K562 (cell line): ENCODE data around the gene PLOD1. TPM values are rescaled to one million over a fixed set of nuclear protein-coding genes. Genes with fewer than 3 reads are reported as not detected.

Experiments
- ATAC-seq: fragments of 200-7000 bp; cut with Tn5 transposase; 3 replicates; pipeline ENCODE4 v1.9.1; 2020; ENCODE audit warnings: moderate library complexity
- BruUV-seq: library from RNA; stranded (reverse); fragments of 400-500 nt; replicated peaks from 2 replicates; lab custom pipeline; 2021; lab: Mats Ljungman, UMichigan
- CTCF ChIA-PET: fragments of 300-600 bp; formaldehyde crosslinking; extraction: SDS; loops from one replicate; lab custom pipeline; 2021; ENCODE audit warnings: low intra/inter-chr PET ratio; lab: Yijun Ruan, JAX
- POLR2A ChIA-PET: fragments of 300-600, 350-650 bp; sonication (Branson Sonifier 250); formaldehyde crosslinking; extraction: SDS; loops from one replicate; lab custom pipeline; 2021; ENCODE audit warnings: antibody characterized with exemption, inconsistent platforms; lab: Yijun Ruan, JAX
- DNase-seq, 4 experiments: peaks; one replicate each; pipeline versions ENCODE4 v3.0.0 to v3.0.0-alpha.2; 2011 to 2018; ENCODE audit warnings: low spot score in 3 of 4, mixed read lengths in 3 of 4; ENCODE audit errors: extremely low read depth in 1 of 4
- FAIRE-seq: peaks from 2 replicates; lab custom pipeline; 2011; peaks lifted over from hg19 to GRCh38; lab: Jason Lieb, UNC
- H2AFZ ChIP-seq: 2 replicates; pipeline ENCODE4 v1.6.0; 2011; ENCODE audit warnings: low read depth, low read length, control low read depth, inconsistent platforms
- H3K27ac ChIP-seq: fragments of 200-600 bp; 3 replicates; pipeline ENCODE4 v1.8.0; 2011; ENCODE audit warnings: low read depth, mild to moderate bottlenecking, control low read depth, inconsistent platforms, low read length, moderate library complexity, mixed read lengths; ENCODE audit errors: extremely low read depth
- H3K27me3 ChIP-seq, 2 experiments: fragments of 300-600 bp in 1 of 2; 2 replicates in 1 of 2; 3 replicates in 1 of 2; pipeline versions ENCODE4 v1.6.0 to v1.8.0; 2011; ENCODE audit warnings: inconsistent platforms in 2 of 2, low read length in 2 of 2, mild to moderate bottlenecking in 1 of 2, mixed read lengths in 1 of 2, moderate library complexity in 1 of 2; ENCODE audit not compliant: control insufficient read depth in 2 of 2, insufficient read depth in 2 of 2
- H3K36me3 ChIP-seq: fragments of 300-600 bp; 3 replicates; pipeline ENCODE4 v1.8.0; 2011; ENCODE audit warnings: mild to moderate bottlenecking, low read length, inconsistent platforms; ENCODE audit not compliant: control insufficient read depth, insufficient read depth
- H3K4me1 ChIP-seq, 2 experiments: fragments of 200-600 bp in 1 of 2; replicated peaks in 1 of 2; 2 replicates in 1 of 2; 3 replicates in 1 of 2; pipeline versions ENCODE4 v1.5.1 to v1.8.0; 2011; ENCODE audit warnings: inconsistent platforms in 2 of 2, low read length in 2 of 2, mild to moderate bottlenecking in 1 of 2, mixed read lengths in 1 of 2, moderate library complexity in 1 of 2; ENCODE audit not compliant: control insufficient read depth in 2 of 2, insufficient read depth in 2 of 2
- H3K4me2 ChIP-seq: 2 replicates; pipeline ENCODE4 v1.6.1; 2011; ENCODE audit warnings: low read length, control low read depth, inconsistent platforms, mixed read lengths; ENCODE audit not compliant: insufficient read depth
- H3K4me3 ChIP-seq: fragments of 200-600 bp; sonication (generic), shearing (Covaris generic); 2 replicates; pipeline ENCODE4 v1.5.1; 2016; ENCODE audit warnings: control low read depth, inconsistent platforms
- H3K79me2 ChIP-seq: fragments of 200-600 bp; 3 replicates; pipeline ENCODE4 v1.8.0; 2011; ENCODE audit warnings: low read length, inconsistent platforms; ENCODE audit not compliant: control insufficient read depth, insufficient read depth
- H3K9ac ChIP-seq, 2 experiments: 2 replicates each; pipeline versions ENCODE4 v1.6.0 to v1.6.1; 2011; ENCODE audit warnings: low read depth in 2 of 2, low read length in 2 of 2, control low read depth in 1 of 2, inconsistent platforms in 1 of 2, mild to moderate bottlenecking in 1 of 2, mixed read lengths in 1 of 2; ENCODE audit not compliant: insufficient read depth in 1 of 2
- H3K9me1 ChIP-seq: one replicate; pipeline ENCODE4 v1.6.0; 2011; ENCODE audit warnings: inconsistent platforms, mild to moderate bottlenecking, low read length, moderate library complexity; ENCODE audit not compliant: control insufficient read depth, insufficient read depth
- H3K9me3 ChIP-seq: replicated peaks from 2 replicates; pipeline ENCODE4 v1.5.1; 2011; ENCODE audit warnings: low read depth, low read length, inconsistent platforms; ENCODE audit not compliant: control insufficient read depth, insufficient read depth
- H4K20me1 ChIP-seq: replicated peaks from 2 replicates; pipeline ENCODE4 v1.6.1; 2011; ENCODE audit warnings: low read length, inconsistent platforms, mixed read lengths; ENCODE audit not compliant: control insufficient read depth, insufficient read depth
- HNRNPLL ChIP-seq: fragments of 200-400 bp; formaldehyde crosslinking; IDR thresholded peaks from 2 replicates; pipeline ENCODE4 v1.6.1; 2017; ENCODE audit warnings: low read length, low read depth, mild to moderate bottlenecking; ENCODE audit not compliant: poor library complexity, severe bottlenecking
- NELFE ChIP-seq: IDR thresholded peaks from 2 replicates; pipeline ENCODE4 v1.6.1; 2011; ENCODE audit warnings: mild to moderate bottlenecking; ENCODE audit not compliant: insufficient read depth, insufficient read length
- RBM25 ChIP-seq: fragments of 200-400 bp; formaldehyde crosslinking; IDR thresholded peaks from 2 replicates; pipeline ENCODE4 v1.6.1; 2018; ENCODE audit warnings: low read length, low read depth, moderate library complexity; ENCODE audit not compliant: severe bottlenecking
- ZBED1 ChIP-seq: IDR thresholded peaks from 2 replicates; pipeline ENCODE4 v1.6.1; 2014
- ZNF655 ChIP-seq: fragments of 250-450 bp; sonication (Bioruptor Pico); IDR thresholded peaks from 2 replicates; pipeline ENCODE4 v1.5.0; 2021
- WGBS: fragments of 100-300 bp; shearing (Covaris generic); methylation state at CpG from one replicate; pipeline ENCODE4 v1.1.6; 2016; ENCODE audit warnings: low coverage, mixed read lengths; ENCODE audit not compliant: insufficient coverage; ENCODE audit errors: missing lambda C conversion rate; 5-methylcytosine and 5-hydroxymethylcytosine counted together
- in situ Hi-C: fragments of 300-500 bp; cut with MboI; formaldehyde crosslinking; loops from 4 replicates; pipeline ENCODE4 v1.15.0; 2018; ENCODE audit warnings: inconsistent platforms, mixed read lengths
- intact Hi-C: fragments of 100-400 bp; cut with micrococcal nuclease; formaldehyde crosslinking; loops from 2 replicates; pipeline ENCODE4 v1.14.2; 2022
- polyA plus RNA-seq, 8 experiments: library from polyadenylated mRNA; depleted of rRNA in 4 of 8; stranded (reverse) in 5 of 8; unstranded in 3 of 8; fragments of >200 nt; fragmentation: Nextera tagmentation in 2 of 8; fragmentation: Illumina TruSeq in 1 of 8; extraction: Ambion mirVana in 2 of 8; extraction: Trizol in 1 of 8; gene quantifications; 2 replicates each; pipeline versions ENCODE4 v1.2.1 to v1.2.3, GENCODE V29; 2011 to 2014; ENCODE audit warnings: inconsistent platforms in 1 of 8, missing spikeins in 1 of 8
- total RNA-seq, 7 experiments: library from RNA; depleted of rRNA in 6 of 7; stranded (reverse); fragments of >200 nt in 6 of 7; fragmentation: Illumina TruSeq in 2 of 7; extraction: Trizol in 2 of 7; gene quantifications; 2 replicates each; pipeline versions ENCODE4 v1.2.1 to v1.2.3, GENCODE V29; 2011 to 2021; ENCODE audit warnings: low replicate concordance in 1 of 7
- TF ChIP-seq, protein P1 (sequence below): sonication (generic); formaldehyde crosslinking; IDR thresholded peaks from 2 replicates; pipeline ENCODE4 v1.8.0; 2022; ENCODE audit warnings: mild to moderate bottlenecking, missing genetic modification reagents

The PLOD1 gene
- total and polyA plus RNA-seq, 9 of the 15 experiments (the other 6 are each of a cell fraction or from before 2014, with no cell fraction given) = 16.6 to 90.8 (median 52.7) TPM

- POLR2A ChIA-PET = interaction anchor here (0.8 to 2.6 kb wide), 6 partner anchors 10 to 105 kb away, joined by 3 to 11 read pairs (median 4); partner anchors contain the start of genes KIAA2013 and MIIP
These were observed 20.5 kb upstream of the PLOD1 start for GRCh38 chr1:11914024-11914423.

More at GRCh38 chr1:11914024-11914423, 20.5 kb upstream of the PLOD1 start:
- TF ChIP-seq ZNF655 (CRISPR knock-in tag) (no peak), HNRNPLL (no peak), ZBED1 (no peak), NELFE (no peak), RBM25 (peak; percentile 91)
- TF ChIP-seq, protein P1, sequence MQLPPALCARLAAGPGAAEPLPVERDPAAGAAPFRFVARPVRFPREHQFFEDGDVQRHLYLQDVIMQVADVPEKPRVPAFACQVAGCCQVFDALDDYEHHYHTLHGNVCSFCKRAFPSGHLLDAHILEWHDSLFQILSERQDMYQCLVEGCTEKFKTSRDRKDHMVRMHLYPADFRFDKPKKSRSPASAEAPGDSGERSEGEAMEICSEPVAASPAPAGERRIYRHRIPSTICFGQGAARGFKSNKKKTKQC = no peak
- no peak overlapping the region for H3K4me3 ChIP-seq
- intact Hi-C loops (no loop called here), in situ Hi-C loops (loop anchor here (5.0 kb wide), 1 partner anchor 48 kb away; no protein-coding TSS in a partner anchor)
- CTCF ChIA-PET = no interaction called here
- peaks cover 17 to 18% of the 10 kb centered on the region in 2 experiments for H3K4me1 ChIP-seq
- DNase-seq (no peak), ATAC-seq (no peak), FAIRE-seq (no peak)
- no peaks in the 10 kb centered on the region for H3K9me3 ChIP-seq
- H3K9me1 ChIP-seq = no peaks in the 10 kb centered on the region
- no peaks in the 10 kb centered on the region for H4K20me1 ChIP-seq
- H3K4me2 ChIP-seq = no peak overlapping the region
- H2AFZ ChIP-seq = peak overlapping the region; percentile 68; the same call in 1 of the 2 replicates
- no peaks in the 10 kb centered on the region for H3K79me2 ChIP-seq
- BruUV-seq = no TSS peak
- no peak overlapping the region for H3K9ac ChIP-seq
- H3K36me3 ChIP-seq = peaks cover 12% of the 10 kb centered on the region; the same call in 2 of the 3 replicates
- no peaks in the 10 kb centered on the region for H3K27me3 ChIP-seq
- 44% methylated on average over 1 of the region's 1 CpG for WGBS
- H3K27ac ChIP-seq = no peak overlapping the region
